Activated CD8-positive, alpha-beta memory T cell treated with anti-CD3 and anti-CD28 coated beads for 36 hours (primary cell): ENCODE results near the gene USP5. TPM values are rescaled to one million over a fixed set of nuclear protein-coding genes. Genes with fewer than 3 reads are reported as not detected.

Source experiments
- CTCF ChIA-PET: fragments of 350-600 bp; sonication (Branson Sonifier 250); formaldehyde crosslinking; loops from one replicate; lab custom pipeline; 2021; ENCODE audit warnings: antibody characterized with exemption; lab: Charles Lee
- POLR2A ChIA-PET: fragments of 350-600 bp; sonication (Branson Sonifier 250); formaldehyde crosslinking; loops from one replicate; lab custom pipeline; 2021; ENCODE audit warnings: antibody characterized with exemption; lab: Charles Lee
- total RNA-seq, 2 experiments: library from RNA; stranded (reverse); gene quantifications; one replicate each; pipeline ENCODE4 v1.2.3, GENCODE V29; 2021

Gene USP5
- total RNA-seq, 2 experiments from 2014 or later = 151 to 152 TPM

- ChIA-PET POLR2A (no interaction called here), CTCF (interaction anchor here (0.9 to 5.1 kb wide), 4 partner anchors 14 to 273 kb away, joined by 3 to 22 read pairs (median 6); partner anchors contain the start of gene MLF2)
Measured at GRCh38 chr12:6849976-6850560, 1.9 kb upstream of the USP5 start.

GRCh38 chr12:6850796-6851152 is 1.2 kb upstream of the USP5 start:
- ChIA-PET POLR2A (interaction anchor here (0.8 to 5.0 kb wide), 8 partner anchors 14 to 127 kb away, joined by 3 to 49 read pairs (median 8); partner anchors contain the start of genes COPS7A, LAG3, P3H3 and SPSB2), CTCF (interaction anchor here (0.5 to 5.1 kb wide), 7 partner anchors 15 to 278 kb away, joined by 3 to 29 read pairs (median 7); partner anchors contain the start of genes MLF2 and SPSB2)

GRCh38 chr12:6851153-6851920 is 613 bp upstream of the USP5 start, which contains the start of gene CDCA3:
CDCA3 (minus strand) TSS chr12:6851286; CDS start chr12:6850952, 334 bp downstream.
- ChIA-PET POLR2A (interaction anchor here (0.8 to 5.0 kb wide), 11 partner anchors 13 to 315 kb away, joined by 3 to 49 read pairs (median 8); partner anchors contain the start of genes COPS7A, LAG3, MLF2 and P3H3), CTCF (interaction anchor here (0.5 to 5.1 kb wide), 11 partner anchors 16 to 278 kb away, joined by 3 to 63 read pairs (median 7); partner anchors contain the start of genes MLF2, SPSB2 and TPI1)

GRCh38 chr12:6852651-6853354 is 853 bp downstream of the USP5 start:
- ChIA-PET CTCF (interaction anchor here (1.0 to 5.1 kb wide), 11 partner anchors 9 to 129 kb away, joined by 3 to 63 read pairs (median 5); partner anchors contain the start of genes COPS7A, PTMS, SPSB2 and TPI1), POLR2A (interaction anchor here (0.7 to 5.0 kb wide), 10 partner anchors 10 to 165 kb away, joined by 3 to 49 read pairs (median 8); partner anchors contain the start of genes COPS7A, MLF2, SPSB2 and TPI1)

GRCh38 chr12:6853626-6854025 is 1.7 kb downstream of the USP5 start:
- POLR2A ChIA-PET = interaction anchor here (1.2 to 5.0 kb wide), 5 partner anchors 15 to 166 kb away, joined by 3 to 49 read pairs (median 10); partner anchors contain the start of genes COPS7A, SPSB2 and TPI1

GRCh38 chr12:6854036-6854435 is 2.1 kb downstream of the USP5 start:
- POLR2A ChIA-PET = interaction anchor here (4.0 to 5.0 kb wide), 2 partner anchors 14 to 19 kb away, joined by 41 to 49 read pairs; partner anchors contain the start of genes SPSB2 and TPI1

More at GRCh38 chr12:6853626-6854025, 1.7 kb downstream of the USP5 start:
- CTCF ChIA-PET = interaction anchor here (1.0 to 5.1 kb wide), 8 partner anchors 8 to 130 kb away, joined by 3 to 63 read pairs (median 7); partner anchors contain the start of genes COPS7A, PTMS, SPSB2 and TPI1

GRCh38 chr12:6855322-6855721 is 3.4 kb downstream of the USP5 start:
- CTCF ChIA-PET = interaction anchor here (0.7 to 4.9 kb wide), 3 partner anchors 12 to 20 kb away, joined by 3 to 63 read pairs (median 7); partner anchors contain the start of gene TPI1

More at GRCh38 chr12:6854036-6854435, 2.1 kb downstream of the USP5 start:
- CTCF ChIA-PET = interaction anchor here (1.6 to 5.1 kb wide), 5 partner anchors 8 to 130 kb away, joined by 4 to 63 read pairs (median 7); partner anchors contain the start of genes COPS7A and TPI1

GRCh38 chr12:6858799-6859198 is 6.8 kb downstream of the USP5 start:
- POLR2A ChIA-PET = interaction anchor here (0.9 kb wide), 1 partner anchor 13 kb away, joined by 3 read pairs; no protein-coding TSS in a partner anchor
- CTCF ChIA-PET = interaction anchor here (1.0 to 1.5 kb wide), 2 partner anchors 11 to 33 kb away, joined by 3 read pairs; no protein-coding TSS in a partner anchor

More at GRCh38 chr12:6855322-6855721, 3.4 kb downstream of the USP5 start:
- POLR2A ChIA-PET = interaction anchor here (5.0 kb wide), 1 partner anchor 13 kb away, joined by 49 read pairs; the partner anchor contains the start of gene TPI1

GRCh38 chr12:6860116-6860515 is 8.2 kb downstream of the USP5 start:
- ChIA-PET POLR2A (no interaction called here), CTCF (interaction anchor here (1.5 kb wide), 1 partner anchor 34 kb away, joined by 3 read pairs; no protein-coding TSS in a partner anchor)

- ChIA-PET POLR2A (no interaction called here), CTCF (interaction anchor here (1.2 to 1.4 kb wide), 3 partner anchors 8 to 11 kb away, joined by 5 to 7 read pairs (median 5); no protein-coding TSS in a partner anchor)
Measured at GRCh38 chr12:6860942-6861341, 9.0 kb downstream of the USP5 start.

GRCh38 chr12:6861391-6861790 is 9.4 kb downstream of the USP5 start:
- ChIA-PET CTCF (interaction anchor here (1.2 to 1.4 kb wide), 3 partner anchors 8 to 11 kb away, joined by 5 to 7 read pairs (median 5); no protein-coding TSS in a partner anchor), POLR2A (no interaction called here)

- ChIA-PET CTCF (interaction anchor here (0.9 to 7.9 kb wide), 2 partner anchors 9 to 10 kb away, joined by 6 to 63 read pairs; partner anchors contain the start of genes CDCA3 and USP5), POLR2A (no interaction called here)
Measured at GRCh38 chr12:6863033-6863432, 11.1 kb downstream of the USP5 start.

GRCh38 chr12:6863586-6864321 is 11.8 kb downstream of the USP5 start:
- ChIA-PET CTCF (interaction anchor here (0.9 to 7.9 kb wide), 4 partner anchors 8 to 27 kb away, joined by 3 to 63 read pairs (median 4); partner anchors contain the start of genes CDCA3 and USP5), POLR2A (interaction anchor here (0.7 to 1.6 kb wide), 2 partner anchors 13 to 789 kb away, joined by 3 read pairs; partner anchors contain the start of gene CDCA3)

GRCh38 chr12:6865307-6865706 is 13.4 kb downstream of the USP5 start:
- CTCF ChIA-PET = interaction anchor here (1.9 to 7.9 kb wide), 2 partner anchors 12 to 99 kb away, joined by 4 to 63 read pairs; partner anchors contain the start of genes CDCA3, PTMS and USP5
- POLR2A ChIA-PET = interaction anchor here (0.9 to 1.6 kb wide), 2 partner anchors 13 to 14 kb away, joined by 3 to 4 read pairs; partner anchors contain the start of gene CDCA3

- POLR2A ChIA-PET = interaction anchor here (0.6 to 4.8 kb wide), 6 partner anchors 13 to 123 kb away, joined by 3 to 49 read pairs (median 4); partner anchors contain the start of genes CDCA3, MLF2 and USP5
- CTCF ChIA-PET = interaction anchor here (1.2 to 7.9 kb wide), 6 partner anchors 13 to 114 kb away, joined by 3 to 63 read pairs (median 4); partner anchors contain the start of genes CDCA3, PTMS and USP5
Measured at GRCh38 chr12:6866163-6866919, 14.4 kb downstream of the USP5 start.
